Activated naive CD4-positive, alpha-beta T cell treated with anti-CD3 and anti-CD28 coated beads, Interleukin-2, amount 50 U/mL, for 72 hours (primary cell): ENCODE data around the gene WRNIP1. TPM values are rescaled to one million over a fixed set of nuclear protein-coding genes. Genes with fewer than 3 reads are reported as not detected.

Source experiments
- ATAC-seq, 2 donors: fragments of 150-1000 bp; cut with Tn5 transposase; 2 replicates each; pipeline ENCODE4 v1.10.0; 2021; ENCODE audit warnings: mild to moderate bottlenecking in 2 of 2, moderate library complexity in 2 of 2
- DNase-seq, 2 donors: peaks; one replicate each; pipeline ENCODE4 v3.0.0; 2021 to 2022; ENCODE audit warnings: low spot score in 2 of 2
- H3K27ac Mint-ChIP-seq, 2 donors: one replicate each; pipeline ENCODE4 v1.8.0; 2022; ENCODE audit warnings: mild to moderate bottlenecking in 2 of 2, mixed read lengths in 2 of 2
- H3K36me3 Mint-ChIP-seq, 2 donors: one replicate each; pipeline ENCODE4 v1.8.0; 2022; ENCODE audit warnings: mixed read lengths in 2 of 2
- H3K9me3 Mint-ChIP-seq, 2 donors: one replicate each; pipeline ENCODE4 v1.8.0; 2022; ENCODE audit warnings: mixed read lengths in 2 of 2
- total RNA-seq, 2 donors: library from RNA; stranded (reverse); gene quantifications; one replicate each; pipeline ENCODE4 v1.2.3, GENCODE V29; 2022

WRNIP1 gene
- total RNA-seq, 2 donors from 2014 or later, result 25.7 to 43.5 TPM

DNA sequence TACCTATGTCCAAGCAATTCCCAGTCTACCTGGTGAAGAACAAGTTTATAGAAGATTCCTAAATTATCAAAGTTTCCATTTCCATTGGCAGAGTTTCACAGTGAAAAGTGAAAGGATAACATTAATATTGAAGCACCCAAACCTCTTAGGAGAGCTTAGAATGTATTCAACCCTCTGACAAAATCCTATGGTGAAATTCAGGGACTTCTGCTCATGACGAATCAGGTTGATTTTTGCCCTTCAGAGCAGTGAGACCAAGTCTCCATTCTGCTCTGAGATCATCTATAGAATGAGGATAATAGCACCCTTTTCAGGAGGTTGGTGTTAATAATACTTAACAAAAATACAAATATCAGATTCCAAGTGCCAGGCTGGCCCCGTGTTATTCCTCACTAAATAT, 60.9 kb downstream of the WRNIP1 start:
- Mint-ChIP-seq H3K36me3 (no peaks in the 10 kb centered on the region), H3K9me3 (no peaks in the 10 kb centered on the region), H3K27ac (no peak overlapping the region)
- ATAC-seq (no peak), DNase-seq (no peak)

DNA sequence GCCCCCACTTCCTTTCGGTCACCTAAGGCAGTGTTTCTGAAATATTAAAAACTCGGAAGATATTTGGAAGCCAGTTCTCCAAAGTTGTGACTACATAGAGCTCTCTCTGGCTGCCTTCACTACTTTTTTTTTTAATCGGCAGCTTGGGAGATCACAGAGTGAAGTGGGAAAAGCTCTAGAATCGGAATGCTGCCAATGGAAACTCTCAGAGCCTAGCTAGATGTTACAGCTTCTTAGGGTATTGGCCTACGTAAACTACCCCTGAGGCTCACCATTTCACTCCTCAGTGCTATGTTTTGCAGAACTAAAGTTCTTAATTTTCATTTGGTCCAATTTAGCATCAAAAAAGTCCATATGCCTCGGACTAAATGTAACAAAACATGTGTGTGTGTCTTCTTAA, 61.9 kb downstream of the WRNIP1 start:
- no peak for ATAC-seq
- Mint-ChIP-seq H3K27ac (no peak overlapping the region), H3K9me3 (no peaks in the 10 kb centered on the region), H3K36me3 (peaks cover 0 to 8% of the 10 kb centered on the region in 2 donors)
- no peak for DNase-seq

DNA sequence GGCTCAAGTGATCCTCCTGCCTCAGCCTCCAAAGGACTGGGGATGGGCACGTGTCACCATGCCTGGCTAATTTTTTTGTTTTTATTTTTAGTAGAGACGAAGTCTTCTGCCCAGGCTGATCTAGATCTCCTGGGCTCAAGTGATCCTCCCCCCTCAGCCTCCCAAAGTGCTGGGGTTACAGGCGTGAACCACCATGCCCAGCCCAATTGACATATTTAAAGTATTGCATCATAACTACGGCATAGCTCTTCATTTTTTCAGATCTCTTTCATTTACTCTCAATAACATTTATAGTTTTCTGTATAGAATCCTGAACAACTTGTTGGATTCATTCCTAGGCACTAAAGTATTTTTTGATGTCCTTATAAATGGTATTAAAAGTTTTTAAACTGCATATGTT, 63.4 kb downstream of the WRNIP1 start:
- Mint-ChIP-seq H3K36me3 (peaks cover 0 to 12% of the 10 kb centered on the region in 2 donors), H3K27ac (peak overlapping the region in 1 of 2 donors; percentile 50), H3K9me3 (no peaks in the 10 kb centered on the region)
- DNase-seq, result no peak
- no peak for ATAC-seq

DNA sequence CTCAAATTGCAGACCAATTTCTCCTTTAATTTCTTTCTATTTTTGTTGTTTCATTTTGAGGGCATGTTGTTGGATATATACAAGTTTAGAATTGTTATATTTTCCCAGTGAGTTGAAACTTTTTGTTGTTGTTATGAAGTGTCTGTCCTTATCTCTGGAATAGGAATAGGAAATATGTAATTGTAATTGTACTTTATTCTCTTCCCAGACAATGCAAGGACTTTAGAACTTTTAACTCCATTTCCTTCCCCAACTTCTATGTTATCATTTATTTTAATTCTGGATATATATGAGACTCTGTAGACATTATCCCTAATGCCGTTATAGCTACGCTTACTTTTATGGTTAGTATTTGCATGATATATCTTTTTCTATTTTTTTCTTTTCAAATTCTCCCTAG, 64.1 kb downstream of the WRNIP1 start:
- H3K36me3 Mint-ChIP-seq, result peaks cover 4 to 19% of the 10 kb centered on the region in 2 donors
- H3K27ac Mint-ChIP-seq, result no peak overlapping the region
- no peak for DNase-seq
- no peaks in the 10 kb centered on the region for H3K9me3 Mint-ChIP-seq
- no peak for ATAC-seq

DNA sequence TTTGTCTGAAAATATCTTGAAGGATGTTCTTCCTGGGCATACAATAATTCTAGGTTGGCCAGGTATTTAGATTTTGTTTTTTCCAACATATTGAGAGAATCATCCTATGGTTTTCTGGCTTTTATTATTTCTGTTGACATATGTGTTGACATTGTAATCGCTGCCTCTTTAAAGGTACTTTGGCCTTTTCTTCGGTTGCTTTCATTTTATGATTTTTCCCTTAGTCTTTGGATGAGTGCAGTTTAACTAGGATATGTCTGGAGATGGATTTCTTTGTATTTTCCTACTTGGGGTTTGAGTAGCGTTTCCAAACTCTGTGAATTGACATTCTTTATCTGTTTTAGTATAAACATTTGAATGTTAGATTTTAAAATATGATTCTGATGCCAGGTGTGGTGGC, 65.0 kb downstream of the WRNIP1 start:
- Mint-ChIP-seq H3K36me3 (peaks cover 13 to 28% of the 10 kb centered on the region in 2 donors), H3K27ac (no peak overlapping the region), H3K9me3 (no peaks in the 10 kb centered on the region)
- no peak for ATAC-seq
- DNase-seq, result no peak

DNA sequence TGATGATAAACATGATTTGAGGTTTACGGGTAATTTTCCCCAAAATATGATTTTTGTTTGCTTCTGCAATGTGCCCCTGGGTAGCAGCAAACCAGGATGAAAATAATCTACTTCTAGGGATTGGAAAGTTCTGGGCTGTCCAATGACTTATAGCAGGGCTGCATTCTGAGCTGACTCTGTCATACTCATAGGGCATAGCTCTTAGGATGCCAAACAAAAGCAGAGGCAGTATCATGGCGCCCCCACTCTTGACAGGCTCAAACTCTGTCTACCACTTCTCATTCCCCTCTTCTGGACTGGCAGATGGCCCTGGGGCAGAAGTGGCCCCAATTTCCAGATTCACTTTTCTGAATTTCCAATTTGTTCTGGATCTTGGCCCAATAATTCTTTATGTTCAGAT, 66.2 kb downstream of the WRNIP1 start:
- Mint-ChIP-seq H3K27ac (no peak overlapping the region), H3K36me3 (peaks cover 13 to 37% of the 10 kb centered on the region in 2 donors), H3K9me3 (no peaks in the 10 kb centered on the region)
- DNase-seq (no peak), ATAC-seq (no peak)

DNA sequence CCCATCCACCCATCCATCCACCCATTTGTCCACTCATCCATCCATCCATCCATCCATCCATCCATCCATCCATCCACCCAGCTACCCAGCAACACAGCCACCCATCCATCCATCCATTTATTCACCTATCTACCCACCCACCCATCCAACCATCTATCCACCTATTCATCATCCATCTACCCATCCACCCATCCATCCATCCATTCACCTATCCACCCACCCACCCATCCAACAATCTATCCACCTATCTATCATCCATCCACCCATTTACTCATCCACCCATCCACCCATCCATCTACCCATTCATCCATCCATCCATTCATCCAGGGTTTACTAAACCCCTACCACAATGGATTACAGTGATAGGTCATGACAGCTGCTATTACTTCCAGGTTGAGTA, 69.1 kb downstream of the WRNIP1 start:
- Mint-ChIP-seq H3K36me3 (peaks cover 13 to 53% of the 10 kb centered on the region in 2 donors), H3K9me3 (no peaks in the 10 kb centered on the region), H3K27ac (no peak overlapping the region)
- no peak for ATAC-seq
- no peak for DNase-seq

Other genes starting within 250 kb of the WRNIP1 start
- gene MYLK4, start 14.5 kb upstream of the WRNIP1 start, total RNA-seq, result under 1 TPM in 1 of 2 donors, not detected in 1; 0.33 TPM
- 100 to 1,000 TPM; 121 to 169 TPM for gene SERPINB1, start 76.5 kb downstream of the WRNIP1 start, total RNA-seq
- gene SERPINB9, start 137.9 kb downstream of the WRNIP1 start, total RNA-seq, result 100 to 1,000 TPM in 1 of 2 donors, 10 to 100 TPM in 1; 51.3 to 102 TPM
- gene SERPINB6, start 206.2 kb downstream of the WRNIP1 start, total RNA-seq, result 10 to 100 TPM; 11.1 to 78.4 TPM
- 10 to 100 TPM; 33.4 to 37.5 TPM for gene NQO2, start 234.5 kb downstream of the WRNIP1 start, total RNA-seq